Karpas-422 (cell line): ENCODE data around the gene KLC1. TPM values are rescaled to one million over a fixed set of nuclear protein-coding genes. Genes with fewer than 3 reads are reported as not detected.

Source experiments
- DNase-seq: peaks from one replicate; pipeline ENCODE4 v3.0.0-alpha.2; 2015
- H2AFZ ChIP-seq: fragments of 200-600 bp; sonication (generic); 2 replicates; pipeline ENCODE4 v1.6.1; 2014; ENCODE audit warnings: antibody characterized with exemption, low read length, mixed read lengths
- H3K27ac ChIP-seq: fragments of 200-600 bp; sonication (generic); 2 replicates; pipeline ENCODE4 v1.5.1; 2014; ENCODE audit warnings: mild to moderate bottlenecking, low read length, moderate library complexity
- H3K27me3 ChIP-seq: fragments of 200-600 bp; sonication (generic); 2 replicates; pipeline ENCODE4 v1.6.1; 2014; ENCODE audit warnings: low read length, mixed read lengths
- H3K36me3 ChIP-seq: fragments of 200-600 bp; sonication (generic); 2 replicates; pipeline ENCODE4 v1.6.1; 2014; ENCODE audit warnings: low read length, mixed read lengths; ENCODE audit not compliant: insufficient read depth
- H3K4me1 ChIP-seq: fragments of 200-600 bp; sonication (generic); 2 replicates; pipeline ENCODE4 v1.6.1; 2014; ENCODE audit warnings: mild to moderate bottlenecking, low read length, mixed read lengths
- H3K4me2 ChIP-seq: fragments of 200-600 bp; sonication (generic); 2 replicates; pipeline ENCODE4 v1.6.1; 2014; ENCODE audit warnings: low read length, low read depth, mild to moderate bottlenecking; ENCODE audit not compliant: poor library complexity, severe bottlenecking
- H3K4me3 ChIP-seq: fragments of 200-600 bp; sonication (generic); 2 replicates; pipeline ENCODE4 v1.5.1; 2014; ENCODE audit warnings: mild to moderate bottlenecking, antibody characterized with exemption, low read length, mixed read lengths
- H3K79me2 ChIP-seq: fragments of 200-600 bp; sonication (generic); 2 replicates; pipeline ENCODE4 v1.6.1; 2014; ENCODE audit warnings: mild to moderate bottlenecking, low read length, mixed read lengths
- H3K9ac ChIP-seq: fragments of 200-600 bp; sonication (generic); 2 replicates; pipeline ENCODE4 v1.6.0; 2014; ENCODE audit warnings: low read length
- H3K9me2 ChIP-seq: fragments of 200-600 bp; sonication (generic), shearing (Covaris generic); replicated peaks from 2 replicates; pipeline ENCODE4 v1.6.0; 2014; ENCODE audit warnings: mild to moderate bottlenecking, low read length, moderate library complexity; ENCODE audit not compliant: insufficient read depth
- H3K9me3 ChIP-seq: fragments of 300-700, 200-600 bp; sonication (generic); 2 replicates; pipeline ENCODE4 v1.6.1; 2014; ENCODE audit warnings: low read length, mixed read lengths
- H4K20me1 ChIP-seq: fragments of 200-600 bp; sonication (generic); 2 replicates; pipeline ENCODE4 v1.6.1; 2014; ENCODE audit warnings: mild to moderate bottlenecking, antibody characterized with exemption, low read length, low read depth; ENCODE audit not compliant: insufficient read depth
- total RNA-seq: library from RNA; depleted of rRNA; stranded (reverse); fragments of >200 nt; shearing (Covaris generic); gene quantifications from 2 replicates; pipeline ENCODE4 v1.2.3, GENCODE V29; 2014; ENCODE audit warnings: low replicate concordance

KLC1 gene
- total RNA-seq, 1 experiment from 2014 or later = 144 TPM

DNA sequence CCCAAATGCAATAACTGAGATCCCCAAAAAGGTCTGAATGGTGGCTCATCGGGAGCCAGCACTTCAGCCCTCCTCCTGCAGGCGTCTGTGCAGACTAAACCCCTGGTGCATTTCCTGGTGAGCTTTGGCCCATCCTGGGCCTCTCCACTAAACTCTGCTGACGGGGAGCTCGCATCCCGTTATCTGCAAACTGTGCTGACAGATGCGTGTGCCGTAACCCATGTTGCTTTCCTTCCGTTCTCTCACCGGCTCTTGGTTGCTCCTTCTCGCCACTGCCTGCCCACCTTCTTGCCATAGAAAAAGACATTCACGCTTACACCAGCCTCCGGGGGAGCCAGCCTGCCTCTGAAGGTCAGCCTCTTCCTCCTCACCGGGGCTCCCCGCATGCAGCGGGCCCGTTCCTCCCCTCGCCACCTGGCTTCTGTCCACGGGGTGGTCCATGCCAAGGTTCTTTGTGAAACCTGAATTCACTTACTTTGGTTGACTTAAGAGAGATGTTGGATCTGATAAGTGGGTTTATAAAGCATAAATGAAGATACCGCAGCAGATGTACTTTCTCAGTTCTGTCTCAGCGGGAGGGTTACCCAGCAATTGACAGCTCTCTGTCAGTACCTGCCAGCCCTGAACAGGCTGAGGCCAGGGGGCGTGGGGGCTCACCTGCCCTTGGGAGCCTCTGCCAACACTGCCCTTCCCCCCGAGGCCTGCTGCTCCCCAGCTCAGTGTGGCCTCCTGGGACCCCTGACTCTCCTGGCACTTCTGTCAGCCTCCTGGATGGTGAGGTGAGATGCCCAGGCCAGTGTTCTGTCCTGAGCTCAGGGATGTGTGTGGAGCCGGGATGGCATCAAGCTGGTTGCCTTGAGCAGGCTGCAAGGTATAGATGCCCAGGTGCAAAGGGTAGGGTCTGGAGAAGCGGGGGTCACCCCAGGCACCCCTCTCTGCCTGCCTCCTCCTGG, 100.8 kb downstream of the KLC1 start:
- no peak overlapping the region for H3K4me3 ChIP-seq
- DNase-seq = no peak
- H3K4me2 ChIP-seq = no peak overlapping the region
- H3K27me3 ChIP-seq = no peaks in the 10 kb centered on the region
- no peaks in the 10 kb centered on the region for H3K9me3 ChIP-seq
- H3K36me3 ChIP-seq = peaks cover 10% of the 10 kb centered on the region
- H3K4me1 ChIP-seq = no peaks in the 10 kb centered on the region
- no peak overlapping the region for H3K9ac ChIP-seq
- H2AFZ ChIP-seq = no peak overlapping the region
- H3K9me2 ChIP-seq = no peaks in the 10 kb centered on the region
- peaks cover 8% of the 10 kb centered on the region; the same call in 1 of the 2 replicates for H4K20me1 ChIP-seq
- peaks cover 17% of the 10 kb centered on the region for H3K79me2 ChIP-seq
- no peak overlapping the region for H3K27ac ChIP-seq

DNA sequence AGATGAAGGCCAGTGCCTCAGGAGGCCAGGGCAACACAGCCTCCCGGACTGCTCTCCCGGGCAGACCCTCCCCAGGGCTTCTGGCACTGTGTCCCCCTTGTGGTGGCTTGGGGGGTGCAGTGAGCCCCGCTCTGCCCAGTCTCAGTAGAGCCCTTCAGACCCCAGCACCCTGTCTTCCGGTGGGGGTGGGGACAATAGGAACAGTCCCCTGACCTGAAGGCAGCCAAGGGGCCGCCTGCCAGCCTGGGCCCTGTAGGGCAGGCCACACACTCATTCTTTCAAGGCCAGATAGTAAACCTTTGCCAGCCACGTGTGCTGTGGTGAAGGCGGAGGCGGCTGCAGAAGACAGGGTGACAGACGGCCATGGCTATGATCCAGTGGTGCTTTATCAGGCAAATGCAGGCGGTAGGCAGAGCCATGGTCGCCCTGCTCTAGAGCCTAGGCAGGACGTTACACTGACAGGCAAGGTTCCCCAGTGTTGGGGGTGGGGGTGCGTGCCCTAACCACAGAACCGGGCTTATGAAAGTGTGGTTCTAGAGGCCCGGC, 101.6 kb downstream of the KLC1 start:
- peaks cover 4% of the 10 kb centered on the region; the same call in 1 of the 2 replicates for H4K20me1 ChIP-seq
- H3K27ac ChIP-seq = no peak overlapping the region
- H3K9me3 ChIP-seq = no peaks in the 10 kb centered on the region
- H2AFZ ChIP-seq = no peak overlapping the region
- H3K4me1 ChIP-seq = no peaks in the 10 kb centered on the region
- H3K36me3 ChIP-seq = peaks cover 10% of the 10 kb centered on the region
- no peak overlapping the region for H3K9ac ChIP-seq
- no peaks in the 10 kb centered on the region for H3K27me3 ChIP-seq
- H3K4me3 ChIP-seq = no peak overlapping the region
- peaks cover 9% of the 10 kb centered on the region for H3K79me2 ChIP-seq
- H3K4me2 ChIP-seq = no peak overlapping the region
- H3K9me2 ChIP-seq = no peaks in the 10 kb centered on the region
- DNase-seq = no peak

DNA sequence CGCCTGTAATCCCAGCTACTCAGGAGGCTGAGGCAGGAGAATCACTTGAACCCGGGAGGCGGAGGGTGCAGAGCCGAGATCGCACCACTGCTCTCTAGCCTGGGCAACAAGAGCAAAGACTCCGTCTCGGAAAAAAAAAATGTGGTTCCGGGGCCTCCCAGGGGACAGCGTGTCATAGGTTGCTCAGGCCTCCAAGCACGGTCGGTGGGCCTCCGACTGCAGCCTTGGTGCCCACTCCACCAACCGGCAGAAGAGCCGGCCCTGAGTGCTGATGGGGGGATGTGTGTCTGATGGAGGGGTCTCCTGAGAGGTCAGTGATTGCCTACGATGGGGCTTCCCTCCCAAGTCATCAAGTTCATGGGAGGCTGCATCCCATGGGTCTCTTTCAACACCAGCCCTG, 102.5 kb downstream of the KLC1 start:
- H2AFZ ChIP-seq = no peak overlapping the region
- DNase-seq = no peak
- H4K20me1 ChIP-seq = peaks cover 3% of the 10 kb centered on the region; the same call in 1 of the 2 replicates
- no peaks in the 10 kb centered on the region for H3K4me1 ChIP-seq
- no peak overlapping the region for H3K9ac ChIP-seq
- H3K27ac ChIP-seq = no peak overlapping the region
- H3K36me3 ChIP-seq = peaks cover 6% of the 10 kb centered on the region; the same call in 1 of the 2 replicates
- H3K4me2 ChIP-seq = no peak overlapping the region
- H3K9me2 ChIP-seq = no peaks in the 10 kb centered on the region
- H3K9me3 ChIP-seq = no peaks in the 10 kb centered on the region
- H3K79me2 ChIP-seq = peaks cover under 1% of the 10 kb centered on the region; the same call in 1 of the 2 replicates
- no peaks in the 10 kb centered on the region for H3K27me3 ChIP-seq
- no peak overlapping the region for H3K4me3 ChIP-seq

DNA sequence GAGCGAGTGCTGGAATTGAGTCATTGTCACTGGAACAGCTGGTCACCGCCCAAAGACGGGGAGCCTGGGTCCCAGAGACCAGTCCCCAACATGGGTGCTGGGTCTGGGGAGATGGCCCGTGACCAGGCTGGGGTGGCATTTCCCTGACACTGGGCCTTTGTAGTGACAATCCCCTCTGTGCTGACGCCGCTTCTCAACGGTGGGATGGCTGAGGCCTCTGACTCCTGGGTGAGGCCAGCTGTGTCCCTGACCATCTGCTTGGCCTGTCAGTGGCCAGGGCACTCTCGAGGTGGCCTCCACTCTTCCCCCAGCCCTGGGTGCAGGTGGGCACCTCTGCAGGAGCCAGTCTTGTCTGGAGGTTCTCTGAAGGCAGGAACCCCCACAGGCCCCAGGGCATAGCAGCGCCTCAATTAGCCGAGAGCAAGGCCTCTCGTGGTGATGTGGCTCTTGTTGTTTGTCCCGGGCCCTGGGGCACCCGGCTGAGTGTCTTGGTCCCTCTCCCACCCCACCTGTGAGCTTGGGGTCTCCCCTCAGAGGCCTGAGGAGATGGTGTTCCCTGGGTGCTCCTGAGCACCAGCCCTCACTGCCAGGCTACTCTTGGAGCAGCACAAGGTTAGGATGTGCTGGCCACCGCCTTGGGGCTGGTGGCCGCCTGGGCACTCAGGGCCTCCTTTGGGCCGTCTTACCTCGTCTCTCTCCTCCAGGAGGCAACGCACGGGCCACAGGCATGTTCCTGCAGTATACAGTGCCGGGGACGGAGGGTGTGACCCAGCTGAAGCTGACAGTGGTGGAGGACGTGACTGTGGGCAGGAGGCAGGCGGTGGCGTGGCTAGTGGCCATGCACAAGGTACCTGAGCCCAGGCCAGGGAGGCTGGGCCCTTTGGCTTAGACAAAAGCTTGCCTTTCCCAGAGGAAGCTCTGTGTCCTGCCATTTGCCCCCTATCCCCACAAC, 103.2 kb downstream of the KLC1 start:
- H3K9ac ChIP-seq = no peak overlapping the region
- no peak for DNase-seq
- no peaks in the 10 kb centered on the region; the same call in 1 of the 2 replicates for H4K20me1 ChIP-seq
- no peaks in the 10 kb centered on the region for H3K9me3 ChIP-seq
- no peaks in the 10 kb centered on the region for H3K79me2 ChIP-seq
- H3K4me2 ChIP-seq = no peak overlapping the region
- H3K27me3 ChIP-seq = no peaks in the 10 kb centered on the region
- no peaks in the 10 kb centered on the region for H3K4me1 ChIP-seq
- peaks cover 6% of the 10 kb centered on the region; the same call in 1 of the 2 replicates for H3K36me3 ChIP-seq
- H3K4me3 ChIP-seq = no peak overlapping the region
- no peak overlapping the region for H3K27ac ChIP-seq
- H2AFZ ChIP-seq = no peak overlapping the region
- H3K9me2 ChIP-seq = no peaks in the 10 kb centered on the region

DNA sequence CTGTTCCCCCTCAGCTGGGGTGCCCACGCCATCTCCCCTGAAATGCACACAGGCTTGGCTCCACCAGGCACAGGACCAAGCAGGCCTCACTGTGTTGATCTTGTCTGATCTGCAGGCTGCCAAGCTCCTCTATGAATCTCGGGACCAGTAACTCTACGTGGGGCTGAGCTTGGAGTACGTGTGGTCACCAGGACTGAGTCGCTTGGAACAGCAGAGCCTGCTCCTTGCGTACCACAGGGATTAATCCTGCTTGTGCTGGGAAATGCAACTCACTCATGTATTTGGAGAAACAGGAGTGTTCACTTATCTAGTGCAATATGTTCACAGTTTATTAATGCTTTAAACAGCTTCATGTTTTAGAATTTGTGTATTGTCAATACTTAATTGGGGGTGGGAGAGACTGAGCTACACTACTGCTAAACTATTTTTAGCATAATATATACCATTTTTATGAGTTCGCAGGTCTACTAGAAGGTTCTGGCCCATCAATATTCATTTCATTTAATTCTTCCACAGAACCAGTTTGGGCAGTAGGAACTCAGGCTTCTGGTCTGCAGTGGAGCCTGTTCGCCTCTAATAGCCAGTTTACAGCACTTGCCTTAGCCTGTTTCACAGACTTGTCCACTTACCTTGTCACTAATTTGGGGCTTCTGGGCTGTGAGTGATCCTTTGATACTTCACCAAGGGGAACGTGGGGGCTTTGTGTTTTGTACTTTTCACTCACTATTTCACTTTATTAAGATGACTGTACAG, 104.0 kb downstream of the KLC1 start:
- no peak for DNase-seq
- H3K4me3 ChIP-seq = no peak overlapping the region
- no peaks in the 10 kb centered on the region for H3K79me2 ChIP-seq
- H4K20me1 ChIP-seq = peaks cover 3% of the 10 kb centered on the region; the same call in 1 of the 2 replicates
- H3K27ac ChIP-seq = no peak overlapping the region
- H3K9ac ChIP-seq = no peak overlapping the region
- H3K36me3 ChIP-seq = peaks cover 6% of the 10 kb centered on the region; the same call in 1 of the 2 replicates
- H2AFZ ChIP-seq = no peak overlapping the region
- no peaks in the 10 kb centered on the region for H3K9me3 ChIP-seq
- no peak overlapping the region for H3K4me2 ChIP-seq
- H3K27me3 ChIP-seq = no peaks in the 10 kb centered on the region
- no peaks in the 10 kb centered on the region for H3K9me2 ChIP-seq
- H3K4me1 ChIP-seq = no peaks in the 10 kb centered on the region

DNA sequence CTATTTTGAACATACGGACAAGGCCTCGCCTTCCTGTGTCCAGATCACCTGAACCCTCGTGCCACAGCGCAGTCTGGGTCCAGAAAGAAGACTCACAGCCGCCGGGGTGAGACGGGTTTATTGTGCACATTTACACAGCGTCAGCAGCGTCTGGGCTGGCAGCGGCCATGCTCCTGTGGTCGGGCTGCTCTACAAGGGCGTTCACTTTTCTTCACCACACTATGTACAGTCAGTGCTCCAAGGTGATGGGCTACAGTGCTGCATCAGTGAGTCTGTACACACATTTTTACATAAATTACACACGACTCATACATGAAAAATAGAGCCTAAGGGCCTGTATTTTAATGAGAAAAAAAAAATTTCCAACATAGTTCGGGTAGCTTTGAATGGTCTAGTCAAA, 104.6 kb downstream of the KLC1 start:
- H3K9me3 ChIP-seq = no peaks in the 10 kb centered on the region
- H2AFZ ChIP-seq = no peak overlapping the region
- no peaks in the 10 kb centered on the region for H3K9me2 ChIP-seq
- H3K79me2 ChIP-seq = no peaks in the 10 kb centered on the region
- no peak overlapping the region for H3K4me3 ChIP-seq
- no peaks in the 10 kb centered on the region for H3K27me3 ChIP-seq
- peaks cover 5% of the 10 kb centered on the region; the same call in 1 of the 2 replicates for H4K20me1 ChIP-seq
- H3K27ac ChIP-seq = no peak overlapping the region
- H3K36me3 ChIP-seq = peaks cover 6% of the 10 kb centered on the region; the same call in 1 of the 2 replicates
- no peak overlapping the region for H3K4me2 ChIP-seq
- no peak for DNase-seq
- no peak overlapping the region for H3K9ac ChIP-seq
- no peaks in the 10 kb centered on the region for H3K4me1 ChIP-seq

DNA sequence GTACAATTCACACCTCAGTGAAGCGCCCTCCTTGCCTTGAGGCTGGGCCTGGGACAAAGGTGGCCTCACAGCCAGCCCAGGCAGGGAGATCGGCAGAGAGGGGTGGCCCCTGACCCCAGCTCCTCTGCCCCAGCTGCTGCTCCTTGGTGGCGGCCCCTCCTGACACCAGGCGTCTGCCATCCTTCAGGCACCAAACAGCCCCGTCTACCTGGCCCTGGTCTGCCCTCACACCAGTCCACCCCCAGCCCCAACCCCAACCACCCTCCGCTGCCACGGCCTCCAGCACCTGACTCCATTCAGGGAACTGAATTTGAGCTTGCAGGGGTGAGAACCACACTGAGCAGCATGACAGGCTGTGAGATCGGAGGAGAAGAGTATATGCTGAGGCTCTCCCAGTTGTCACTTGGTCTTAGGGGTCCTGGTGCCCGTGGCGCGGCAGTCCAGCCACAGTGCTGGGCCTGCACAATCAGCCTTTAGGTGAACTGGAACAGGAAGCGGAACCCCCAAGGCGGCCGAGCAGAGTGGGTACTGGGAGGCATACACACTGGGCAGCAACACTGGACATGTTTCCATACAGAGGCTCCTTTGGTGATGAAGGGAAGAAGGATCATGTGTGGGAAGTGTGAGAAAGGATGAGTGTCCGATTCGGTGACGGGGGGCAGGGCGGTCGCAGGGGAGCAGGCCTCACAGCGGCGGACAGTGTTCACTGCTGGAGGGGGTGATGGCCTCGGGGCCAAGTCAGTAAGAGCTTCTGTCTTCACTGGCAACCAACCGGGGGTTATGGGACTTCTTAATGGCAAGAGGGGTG, 105.3 kb downstream of the KLC1 start:
- peaks cover 5% of the 10 kb centered on the region; the same call in 1 of the 2 replicates for H4K20me1 ChIP-seq
- H3K4me1 ChIP-seq = no peaks in the 10 kb centered on the region
- H3K36me3 ChIP-seq = peaks cover 1% of the 10 kb centered on the region; the same call in 1 of the 2 replicates
- H3K9me3 ChIP-seq = no peaks in the 10 kb centered on the region
- DNase-seq = no peak
- H2AFZ ChIP-seq = no peak overlapping the region
- H3K27ac ChIP-seq = no peak overlapping the region
- H3K9ac ChIP-seq = no peak overlapping the region
- H3K4me2 ChIP-seq = no peak overlapping the region
- no peaks in the 10 kb centered on the region for H3K79me2 ChIP-seq
- no peaks in the 10 kb centered on the region for H3K9me2 ChIP-seq
- H3K27me3 ChIP-seq = no peaks in the 10 kb centered on the region
- no peak overlapping the region for H3K4me3 ChIP-seq
